Keratinocyte (primary cell): ENCODE results near the gene B3GNT5.

Source experiments
- CTCF ChIP-seq, 3 experiments: IDR thresholded peaks in 1 of 3; conservative IDR thresholded peaks in 1 of 3; optimal IDR thresholded peaks in 1 of 3; 2 replicates in 2 of 3; 3 replicates in 1 of 3; pipeline versions ENCODE3 to v1.5.1; 2011; ENCODE audit warnings: low read length in 3 of 3, mild to moderate bottlenecking in 3 of 3, moderate library complexity in 2 of 3, control low read depth in 1 of 3, inconsistent platforms in 1 of 3; ENCODE audit not compliant: insufficient read depth in 2 of 3; ENCODE audit errors: extremely low read depth in 1 of 3
- EZH2 ChIP-seq: IDR thresholded peaks from one replicate; pipeline ENCODE4 v1.6.1; 2012; ENCODE audit warnings: inconsistent platforms, mild to moderate bottlenecking, low read length, moderate library complexity

- TF ChIP-seq EZH2 (no peak), CTCF (optimal IDR thresholded peaks at IDR 0.05 in 1 of 3, IDR thresholded peaks at IDR 0.05 in 1 of 3, conservative IDR thresholded peaks at IDR 0.05 in 1 of 3; ENCODE audit: extremely low read depth in 1 of 3, insufficient read depth in 2 of 3, low read length in 3 of 3) (no peak)
Measured at GRCh38 chr3:183299976-183300375, 46.9 kb downstream of the B3GNT5 start.
